Measurements from ENCODE around the gene CYP17A1.
"Not testable (repeated sequence)": the region's sequence is repeated elsewhere in the genome, so short reads cannot be mapped to it uniquely, and the experiment has no call there.

Gene CYP17A1

GRCh38 chr10:102837230-102837721 is at the start of gene CYP17A1:
CYP17A1 (minus strand) TSS chr10:102837413; CDS start chr10:102837361, 52 bp downstream.
- in situ Hi-C loops (cut with MboI; ENCODE audit: low sequenced_read_pairs) = no loop called here

- in situ Hi-C loops (cut with MboI; ENCODE audit: low sequenced_read_pairs) = no loop called here
Measured at GRCh38 chr10:102880256-102880655, 43.0 kb upstream of the CYP17A1 start.

GRCh38 chr10:102878629-102879028 is 41.4 kb upstream of the CYP17A1 start:
- in situ Hi-C loops (cut with MboI; ENCODE audit: low sequenced_read_pairs) = no loop called here

- in situ Hi-C loops (cut with MboI; ENCODE audit: low sequenced_read_pairs) = no loop called here
Measured at GRCh38 chr10:102876747-102877153, 39.5 kb upstream of the CYP17A1 start.

GRCh38 chr10:102872163-102872562 is 35.0 kb upstream of the CYP17A1 start:
- in situ Hi-C loops (cut with MboI; ENCODE audit: low sequenced_read_pairs) = no loop called here

- in situ Hi-C loops (cut with MboI; ENCODE audit: low sequenced_read_pairs) = no loop called here
Measured at GRCh38 chr10:102870221-102870620, 33.0 kb upstream of the CYP17A1 start.

GRCh38 chr10:102869258-102870198 is 32.3 kb upstream of the CYP17A1 start, which contains the start of gene AS3MT:
AS3MT (plus strand) TSS chr10:102869470; CDS start chr10:102869593, 123 bp downstream.
- in situ Hi-C loops (cut with MboI; ENCODE audit: low sequenced_read_pairs) = no loop called here

GRCh38 chr10:102868911-102869257 is 31.7 kb upstream of the CYP17A1 start:
- in situ Hi-C loops (cut with MboI; ENCODE audit: low sequenced_read_pairs) = no loop called here

- in situ Hi-C loops (cut with MboI; ENCODE audit: low sequenced_read_pairs) = no loop called here
Measured at GRCh38 chr10:102865620-102866019, 28.4 kb upstream of the CYP17A1 start.

- in situ Hi-C loops (cut with MboI; ENCODE audit: low sequenced_read_pairs) = no loop called here
Measured at GRCh38 chr10:102863660-102864059, 26.4 kb upstream of the CYP17A1 start.

- in situ Hi-C loops (cut with MboI; ENCODE audit: low sequenced_read_pairs) = no loop called here
Measured at GRCh38 chr10:102859911-102860310, 22.7 kb upstream of the CYP17A1 start.

- in situ Hi-C loops (cut with MboI; ENCODE audit: low sequenced_read_pairs) = no loop called here
Measured at GRCh38 chr10:102856758-102857424, 19.7 kb upstream of the CYP17A1 start.

GRCh38 chr10:102855731-102856436 is 18.7 kb upstream of the CYP17A1 start:
- in situ Hi-C loops (cut with MboI; ENCODE audit: low sequenced_read_pairs) = not testable (repeated sequence)

- in situ Hi-C loops (cut with MboI; ENCODE audit: low sequenced_read_pairs) = not testable (repeated sequence)
Measured at GRCh38 chr10:102853237-102853636, 16.0 kb upstream of the CYP17A1 start.

GRCh38 chr10:102850025-102850518 is 12.9 kb upstream of the CYP17A1 start:
- in situ Hi-C loops (cut with MboI; ENCODE audit: low sequenced_read_pairs) = no loop called here

GRCh38 chr10:102845352-102845902 is 8.2 kb upstream of the CYP17A1 start:
- in situ Hi-C loops (cut with MboI; ENCODE audit: low sequenced_read_pairs) = no loop called here

GRCh38 chr10:102844190-102844776 is 7.1 kb upstream of the CYP17A1 start:
- in situ Hi-C loops (cut with MboI; ENCODE audit: low sequenced_read_pairs) = not testable (repeated sequence)

- in situ Hi-C loops (cut with MboI; ENCODE audit: low sequenced_read_pairs) = not testable (repeated sequence)
Measured at GRCh38 chr10:102843139-102843538, 5.9 kb upstream of the CYP17A1 start.

- in situ Hi-C loops (cut with MboI; ENCODE audit: low sequenced_read_pairs) = no loop called here
Measured at GRCh38 chr10:102841827-102842345, 4.7 kb upstream of the CYP17A1 start.

All from hTERT RPE-1 (cell line).